H9 (cell line): ENCODE measurements around the gene PHOX2B. TPM values are rescaled to one million over a fixed set of nuclear protein-coding genes. Genes with fewer than 3 reads are reported as not detected.

ENCODE experiments used
- DNase-seq: peaks from one replicate; pipeline ENCODE4 v3.0.0-alpha.2; 2017
- H2AFZ ChIP-seq: one replicate; pipeline ENCODE4 v1.6.1; 2013; ENCODE audit warnings: mild to moderate bottlenecking, low read length, control low read depth, moderate library complexity
- H2AK5ac ChIP-seq: 2 replicates; pipeline ENCODE4 v1.6.1; 2013; ENCODE audit warnings: low read length, control low read depth, mixed read lengths; ENCODE audit not compliant: insufficient read length
- H2BK120ac ChIP-seq: one replicate; pipeline ENCODE4 v1.6.1; 2013; ENCODE audit warnings: low read depth, mild to moderate bottlenecking, low read length, control low read depth, inconsistent platforms; ENCODE audit not compliant: poor library complexity, severe bottlenecking
- H2BK12ac ChIP-seq: 2 replicates; pipeline ENCODE4 v1.6.1; 2013; ENCODE audit warnings: low read length, control low read depth, mixed read lengths, low read depth; ENCODE audit not compliant: insufficient read length
- H2BK15ac ChIP-seq: 2 replicates; pipeline ENCODE4 v1.6.1; 2013; ENCODE audit warnings: low read depth, low read length, control low read depth
- H2BK20ac ChIP-seq: one replicate; pipeline ENCODE4 v1.6.1; 2013; ENCODE audit warnings: low read depth, mild to moderate bottlenecking, low read length, control low read depth, inconsistent platforms; ENCODE audit not compliant: poor library complexity, severe bottlenecking
- H2BK5ac ChIP-seq: 2 replicates; pipeline ENCODE4 v1.6.1; 2013; ENCODE audit warnings: low read length, control low read depth, mixed read lengths; ENCODE audit not compliant: insufficient read length
- H3K14ac ChIP-seq: 2 replicates; pipeline ENCODE4 v1.6.1; 2013; ENCODE audit warnings: low read length, control low read depth; ENCODE audit not compliant: insufficient read depth
- H3K18ac ChIP-seq: 2 replicates; pipeline ENCODE4 v1.6.1; 2013; ENCODE audit warnings: low read depth, mild to moderate bottlenecking, mixed read lengths, low read length, control low read depth; ENCODE audit not compliant: insufficient read length
- H3K23ac ChIP-seq: 2 replicates; pipeline ENCODE4 v1.6.1; 2013; ENCODE audit warnings: low read length, control low read depth, mixed read lengths, low read depth; ENCODE audit not compliant: insufficient read length
- H3K23me2 ChIP-seq: 2 replicates; pipeline ENCODE4 v1.6.1; 2013; ENCODE audit warnings: low read depth, mild to moderate bottlenecking, mixed read lengths, low read length, control low read depth; ENCODE audit not compliant: insufficient read length, poor library complexity, severe bottlenecking
- H3K27ac ChIP-seq: 2 replicates; pipeline ENCODE4 v1.5.1; 2013; ENCODE audit warnings: low read length, control low read depth, mixed read lengths, low read depth; ENCODE audit not compliant: insufficient read length
- H3K27me3 ChIP-seq: 2 replicates; pipeline ENCODE4 v1.6.1; 2013; ENCODE audit warnings: low read length, control low read depth, inconsistent platforms; ENCODE audit not compliant: insufficient read depth
- H3K4ac ChIP-seq: 2 replicates; pipeline ENCODE4 v1.6.1; 2013; ENCODE audit warnings: low read depth, mild to moderate bottlenecking, control low read depth, inconsistent platforms, low read length, moderate library complexity
- H3K4me1 ChIP-seq: 2 replicates; pipeline ENCODE4 v1.6.1; 2013; ENCODE audit warnings: low read length, control low read depth, inconsistent platforms; ENCODE audit not compliant: insufficient read depth
- H3K4me2 ChIP-seq: 2 replicates; pipeline ENCODE4 v1.6.1; 2013; ENCODE audit warnings: low read length, control low read depth, mixed read lengths; ENCODE audit not compliant: insufficient read length, insufficient read depth
- H3K56ac ChIP-seq: 2 replicates; pipeline ENCODE4 v1.6.1; 2013; ENCODE audit warnings: low read depth, mild to moderate bottlenecking, mixed read lengths, low read length, control low read depth; ENCODE audit not compliant: insufficient read length
- H3K79me1 ChIP-seq: 2 replicates; pipeline ENCODE4 v1.6.1; 2013; ENCODE audit warnings: low read depth, mild to moderate bottlenecking, moderate library complexity, low read length, control low read depth, inconsistent platforms; ENCODE audit not compliant: insufficient read depth, poor library complexity, severe bottlenecking
- H3K79me2 ChIP-seq: 2 replicates; pipeline ENCODE4 v1.6.1; 2013; ENCODE audit warnings: low read length, control low read depth, inconsistent platforms; ENCODE audit not compliant: insufficient read depth
- H3K9ac ChIP-seq: 2 replicates; pipeline ENCODE4 v1.6.1; 2013; ENCODE audit warnings: low read length, control low read depth, mixed read lengths; ENCODE audit not compliant: insufficient read length; ENCODE audit errors: extremely low read depth
- H3K9me3 ChIP-seq: one replicate; pipeline ENCODE4 v1.6.1; 2013; ENCODE audit warnings: low read depth, low read length, inconsistent platforms; ENCODE audit not compliant: control insufficient read depth
- H3T11ph ChIP-seq: one replicate; pipeline ENCODE4 v1.6.1; 2013; ENCODE audit warnings: mild to moderate bottlenecking, low read length, control low read depth, inconsistent platforms
- H4K20me1 ChIP-seq: one replicate; pipeline ENCODE4 v1.6.1; 2013; ENCODE audit not compliant: control insufficient read depth, insufficient read length, insufficient read depth
- H4K5ac ChIP-seq: 2 replicates; pipeline ENCODE4 v1.6.1; 2013; ENCODE audit warnings: low read depth, mild to moderate bottlenecking, mixed read lengths, low read length, control low read depth; ENCODE audit not compliant: insufficient read length
- H4K8ac ChIP-seq: replicated peaks from 2 replicates; pipeline ENCODE4 v1.6.1; 2013; ENCODE audit warnings: low read length, control low read depth, mixed read lengths, low read depth; ENCODE audit not compliant: insufficient read length
- H4K91ac ChIP-seq: 2 replicates; pipeline ENCODE4 v1.6.1; 2013; ENCODE audit warnings: low read depth, mild to moderate bottlenecking, moderate library complexity, mixed read lengths, low read length, control low read depth; ENCODE audit not compliant: insufficient read length
- H3K27ac Mint-ChIP-seq, 3 experiments: 2 replicates in 2 of 3; 3 replicates in 1 of 3; pipeline ENCODE4 v1.8.0; 2020 to 2021; ENCODE audit warnings: mixed read lengths in 3 of 3, mild to moderate bottlenecking in 1 of 3, moderate library complexity in 1 of 3
- H3K27me3 Mint-ChIP-seq: 2 replicates; pipeline ENCODE4 v1.8.0; 2021; ENCODE audit warnings: low read depth, mild to moderate bottlenecking, moderate library complexity, mixed read lengths
- H3K36me3 Mint-ChIP-seq, 3 experiments: 2 replicates in 2 of 3; 3 replicates in 1 of 3; pipeline ENCODE4 v1.8.0; 2020 to 2021; ENCODE audit warnings: low read depth in 3 of 3, mixed read lengths in 3 of 3; ENCODE audit not compliant: insufficient read depth in 1 of 3
- H3K4me1 Mint-ChIP-seq, 2 experiments: 2 replicates each; pipeline ENCODE4 v1.8.0; 2020; ENCODE audit warnings: mixed read lengths in 2 of 2
- H3K4me3 Mint-ChIP-seq, 2 experiments: 2 replicates in 1 of 2; 3 replicates in 1 of 2; pipeline ENCODE4 v1.8.0; 2020 to 2021; ENCODE audit warnings: mild to moderate bottlenecking in 2 of 2, mixed read lengths in 2 of 2, moderate library complexity in 1 of 2
- H3K9me3 Mint-ChIP-seq, 2 experiments: 2 replicates in 1 of 2; 3 replicates in 1 of 2; pipeline ENCODE4 v1.8.0; 2020; ENCODE audit warnings: mild to moderate bottlenecking in 2 of 2, mixed read lengths in 2 of 2, moderate library complexity in 1 of 2
- WGBS: extraction: QIAGEN DNeasy Blood & Tissue Kit; methylation state at CpG from one replicate; pipeline ENCODE4 v1.1.7; 2013; ENCODE audit warnings: missing lambda C conversion rate, low lambda C conversion rate, mixed read lengths; ENCODE audit not compliant: insufficient read length; ENCODE audit errors: extremely low coverage; 5-methylcytosine and 5-hydroxymethylcytosine counted together
- total RNA-seq: library from RNA; stranded (reverse); gene quantifications from 2 replicates; pipeline ENCODE4 v1.2.1, GENCODE V29; 2021
- TF ChIP-seq, protein P1 (sequence below): fragments of 200-600 bp; sonication (generic); conservative IDR thresholded peaks from 3 replicates; pipeline ENCODE4 v1.8.0; 2021; ENCODE audit warnings: antibody characterized with exemption, mild to moderate bottlenecking

PHOX2B gene
- total RNA-seq, 1 experiment from 2014 or later: not detected

DNA sequence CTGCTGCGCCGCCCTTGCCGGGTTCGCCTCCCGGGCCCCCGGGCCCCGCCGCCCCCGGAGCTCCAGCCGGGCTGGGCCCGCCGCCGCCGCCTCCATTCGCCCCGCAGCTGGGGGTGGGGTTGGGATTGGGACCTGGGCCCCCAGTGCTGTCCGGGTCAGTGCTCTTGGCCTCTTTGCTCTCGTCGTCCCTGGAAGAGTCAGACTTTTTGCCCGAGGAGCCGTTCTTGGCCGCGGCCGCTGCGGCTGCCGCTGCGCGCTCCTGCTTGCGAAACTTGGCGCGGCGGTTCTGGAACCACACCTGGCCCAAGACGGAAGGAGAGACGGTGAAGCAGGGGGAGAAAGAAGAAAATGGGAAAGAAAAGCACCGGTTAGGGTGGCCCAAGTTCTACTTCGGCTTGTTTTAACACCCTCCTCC, 2.5 kb downstream of the PHOX2B start:
- Mint-ChIP-seq H3K4me1 (peaks cover 25 to 52% of the 10 kb centered on the region in 2 experiments), H3K4me3 (peak overlapping the region; percentile 50 to 77), H3K27ac (no peak overlapping the region), H3K9me3 (peaks cover 2 to 22% of the 10 kb centered on the region in 2 experiments; a peak in 4 of 5 replicates), H3K36me3 (peaks cover 0 to 2% (median 0%) of the 10 kb centered on the region in 3 experiments; a peak in 2 of 7 replicates), H3K27me3 (peaks cover 99% of the 10 kb centered on the region)
- Histone ChIP-seq H3K18ac (no peak overlapping the region), H2BK5ac (no peak overlapping the region), H4K91ac (no peak overlapping the region), H2BK15ac (no peak overlapping the region), H2BK20ac (no peak overlapping the region), H3K23ac (no peak overlapping the region), H4K5ac (no peak overlapping the region), H2AFZ (no peak overlapping the region), H4K8ac (no peak overlapping the region), H3K4me1 (no peaks in the 10 kb centered on the region), H3T11ph (no peak overlapping the region), H3K23me2 (peaks cover 6% of the 10 kb centered on the region), H3K27ac (no peak overlapping the region), H3K4ac (no peak overlapping the region), H3K56ac (no peak overlapping the region), H2BK12ac (no peak overlapping the region), H3K4me2 (peak overlapping the region; percentile 8), H3K27me3 (peaks cover 95% of the 10 kb centered on the region), H3K79me1 (no peaks in the 10 kb centered on the region), H4K20me1 (peaks cover 2% of the 10 kb centered on the region), H2AK5ac (no peak overlapping the region), H3K14ac (no peak overlapping the region), H3K9ac (no peak overlapping the region), H2BK120ac (no peak overlapping the region), H3K79me2 (no peaks in the 10 kb centered on the region), H3K9me3 (no peaks in the 10 kb centered on the region)
- WGBS: no CpG with 5 or more reads among the region's 36 CpGs
- peak; percentile 39 for DNase-seq
- TF ChIP-seq, protein P1, sequence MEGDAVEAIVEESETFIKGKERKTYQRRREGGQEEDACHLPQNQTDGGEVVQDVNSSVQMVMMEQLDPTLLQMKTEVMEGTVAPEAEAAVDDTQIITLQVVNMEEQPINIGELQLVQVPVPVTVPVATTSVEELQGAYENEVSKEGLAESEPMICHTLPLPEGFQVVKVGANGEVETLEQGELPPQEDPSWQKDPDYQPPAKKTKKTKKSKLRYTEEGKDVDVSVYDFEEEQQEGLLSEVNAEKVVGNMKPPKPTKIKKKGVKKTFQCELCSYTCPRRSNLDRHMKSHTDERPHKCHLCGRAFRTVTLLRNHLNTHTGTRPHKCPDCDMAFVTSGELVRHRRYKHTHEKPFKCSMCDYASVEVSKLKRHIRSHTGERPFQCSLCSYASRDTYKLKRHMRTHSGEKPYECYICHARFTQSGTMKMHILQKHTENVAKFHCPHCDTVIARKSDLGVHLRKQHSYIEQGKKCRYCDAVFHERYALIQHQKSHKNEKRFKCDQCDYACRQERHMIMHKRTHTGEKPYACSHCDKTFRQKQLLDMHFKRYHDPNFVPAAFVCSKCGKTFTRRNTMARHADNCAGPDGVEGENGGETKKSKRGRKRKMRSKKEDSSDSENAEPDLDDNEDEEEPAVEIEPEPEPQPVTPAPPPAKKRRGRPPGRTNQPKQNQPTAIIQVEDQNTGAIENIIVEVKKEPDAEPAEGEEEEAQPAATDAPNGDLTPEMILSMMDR: no peak
